ENCODE results near the gene PSAPL1.

The PSAPL1 gene

GRCh38 chr4:7393601-7394575 is 40.8 kb downstream of the PSAPL1 start:
- DNase-seq = no peak

GRCh38 chr4:7392438-7393421 is 42.0 kb downstream of the PSAPL1 start:
- DNase-seq = no peak

- DNase-seq = no peak
Measured at GRCh38 chr4:7391637-7392437, 42.9 kb downstream of the PSAPL1 start.

GRCh38 chr4:7390906-7391636 is 43.7 kb downstream of the PSAPL1 start:
- no peak for DNase-seq

GRCh38 chr4:7390336-7390735 is 44.4 kb downstream of the PSAPL1 start:
- no peak for DNase-seq

- DNase-seq = no peak
Measured at GRCh38 chr4:7389719-7390118, 45.0 kb downstream of the PSAPL1 start.

GRCh38 chr4:7389101-7389701 is 45.5 kb downstream of the PSAPL1 start:
- DNase-seq = no peak

- no peak for DNase-seq
Measured at GRCh38 chr4:7388627-7389026, 46.1 kb downstream of the PSAPL1 start.

GRCh38 chr4:7387925-7388324 is 46.8 kb downstream of the PSAPL1 start:
- DNase-seq = no peak

GRCh38 chr4:7384929-7385890 is 49.5 kb downstream of the PSAPL1 start:
- DNase-seq = no peak

- no peak for DNase-seq
Measured at GRCh38 chr4:7384003-7384928, 50.5 kb downstream of the PSAPL1 start.

- DNase-seq = no peak
Measured at GRCh38 chr4:7383266-7383665, 51.5 kb downstream of the PSAPL1 start.

GRCh38 chr4:7382634-7383014 is 52.1 kb downstream of the PSAPL1 start:
- no peak for DNase-seq

GRCh38 chr4:7381890-7382633 is 52.7 kb downstream of the PSAPL1 start:
- DNase-seq = no peak

- DNase-seq = no peak
Measured at GRCh38 chr4:7381221-7381889, 53.4 kb downstream of the PSAPL1 start.
